ENCODE results near the gene ABCA13.

Gene ABCA13

DNA sequence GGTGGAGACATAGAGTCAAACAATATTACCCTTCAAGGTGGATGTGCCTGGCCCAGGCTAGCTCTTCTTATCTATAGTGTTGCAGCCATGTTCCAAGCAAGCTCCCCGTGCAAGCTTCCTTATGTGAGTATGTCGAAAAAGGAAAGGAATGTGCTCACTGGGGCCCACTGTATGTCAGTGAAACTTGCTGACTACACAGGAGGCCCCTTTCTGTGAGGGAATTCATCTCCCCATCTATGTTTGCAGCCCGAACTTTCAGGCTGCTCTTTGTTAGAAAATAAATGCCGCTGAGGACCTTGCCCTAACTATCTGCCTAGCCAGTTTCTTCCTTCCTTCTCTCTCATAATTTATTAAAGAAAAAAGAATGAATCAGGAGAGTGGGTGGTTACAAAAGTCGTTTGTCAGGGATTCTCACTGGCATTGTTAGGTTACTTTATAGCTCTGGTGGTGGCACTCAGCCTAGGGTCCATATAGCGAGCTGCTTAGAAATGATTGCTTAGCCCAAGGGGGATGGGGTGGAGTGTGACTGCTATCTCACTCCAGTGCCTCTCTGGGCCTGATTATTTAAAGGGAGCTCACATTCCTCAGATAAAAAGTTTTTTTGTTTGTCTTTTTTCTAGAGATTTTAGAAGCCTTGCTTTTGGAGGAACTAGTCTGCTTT lies 302.1 kb downstream of the ABCA13 start:
- TF ChIP-seq, protein P1, sequence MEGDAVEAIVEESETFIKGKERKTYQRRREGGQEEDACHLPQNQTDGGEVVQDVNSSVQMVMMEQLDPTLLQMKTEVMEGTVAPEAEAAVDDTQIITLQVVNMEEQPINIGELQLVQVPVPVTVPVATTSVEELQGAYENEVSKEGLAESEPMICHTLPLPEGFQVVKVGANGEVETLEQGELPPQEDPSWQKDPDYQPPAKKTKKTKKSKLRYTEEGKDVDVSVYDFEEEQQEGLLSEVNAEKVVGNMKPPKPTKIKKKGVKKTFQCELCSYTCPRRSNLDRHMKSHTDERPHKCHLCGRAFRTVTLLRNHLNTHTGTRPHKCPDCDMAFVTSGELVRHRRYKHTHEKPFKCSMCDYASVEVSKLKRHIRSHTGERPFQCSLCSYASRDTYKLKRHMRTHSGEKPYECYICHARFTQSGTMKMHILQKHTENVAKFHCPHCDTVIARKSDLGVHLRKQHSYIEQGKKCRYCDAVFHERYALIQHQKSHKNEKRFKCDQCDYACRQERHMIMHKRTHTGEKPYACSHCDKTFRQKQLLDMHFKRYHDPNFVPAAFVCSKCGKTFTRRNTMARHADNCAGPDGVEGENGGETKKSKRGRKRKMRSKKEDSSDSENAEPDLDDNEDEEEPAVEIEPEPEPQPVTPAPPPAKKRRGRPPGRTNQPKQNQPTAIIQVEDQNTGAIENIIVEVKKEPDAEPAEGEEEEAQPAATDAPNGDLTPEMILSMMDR (conservative IDR thresholded peaks at IDR 0.05), result no peak
- no peak for TF ChIP-seq ZFX (IDR thresholded peaks at IDR 0.05)

DNA sequence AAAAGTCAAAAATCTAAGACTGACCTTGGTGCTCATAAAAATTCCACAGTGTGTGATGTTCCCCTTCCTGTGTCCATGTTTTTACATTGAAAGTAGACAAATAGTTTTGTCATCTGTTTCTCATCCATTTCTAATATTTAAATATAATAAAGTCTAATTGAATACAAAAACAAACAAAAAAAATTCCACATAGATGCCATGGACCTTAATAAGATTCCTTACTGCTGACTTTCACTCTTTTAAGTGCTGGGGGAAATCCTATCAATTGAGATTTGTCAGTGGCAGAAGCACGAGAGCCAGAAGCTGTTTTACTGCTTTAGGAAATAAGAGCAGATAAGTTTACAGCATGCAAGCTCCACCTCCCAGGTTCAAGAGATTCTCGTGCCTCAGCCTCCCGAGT lies 310.0 kb downstream of the ABCA13 start:
- TF ChIP-seq ZFX (IDR thresholded peaks at IDR 0.05), result no peak
- TF ChIP-seq, protein P1 (conservative IDR thresholded peaks at IDR 0.05), result no peak
- H3K27ac ChIP-seq, result no peak overlapping the region

More for the DNA sequence above, 302.1 kb downstream of the ABCA13 start:
- H3K27ac ChIP-seq, result no peak overlapping the region

DNA sequence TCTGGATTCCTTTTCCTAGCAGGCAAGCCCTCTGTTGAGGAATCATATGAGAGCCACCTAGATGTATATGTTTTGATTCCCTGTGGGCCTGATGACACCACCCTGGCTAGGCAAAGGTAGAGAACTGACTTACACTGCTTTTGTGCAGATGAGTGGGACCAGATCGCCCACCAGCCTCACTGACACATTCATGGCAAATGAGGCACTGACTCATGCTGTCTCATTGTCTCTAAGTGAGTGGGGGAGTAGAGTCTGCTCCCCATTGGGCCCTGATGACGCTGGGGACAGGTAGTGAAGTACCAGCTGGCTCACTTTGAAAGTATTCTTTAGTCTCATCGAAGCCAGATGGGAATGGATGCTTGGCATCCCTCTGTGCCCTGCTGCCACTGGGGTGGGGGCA lies 326.3 kb downstream of the ABCA13 start:
- no peak for TF ChIP-seq ZFX (IDR thresholded peaks at IDR 0.05)
- TF ChIP-seq, protein P1 (conservative IDR thresholded peaks at IDR 0.05), result no peak
- H3K27ac ChIP-seq, result no peak overlapping the region

DNA sequence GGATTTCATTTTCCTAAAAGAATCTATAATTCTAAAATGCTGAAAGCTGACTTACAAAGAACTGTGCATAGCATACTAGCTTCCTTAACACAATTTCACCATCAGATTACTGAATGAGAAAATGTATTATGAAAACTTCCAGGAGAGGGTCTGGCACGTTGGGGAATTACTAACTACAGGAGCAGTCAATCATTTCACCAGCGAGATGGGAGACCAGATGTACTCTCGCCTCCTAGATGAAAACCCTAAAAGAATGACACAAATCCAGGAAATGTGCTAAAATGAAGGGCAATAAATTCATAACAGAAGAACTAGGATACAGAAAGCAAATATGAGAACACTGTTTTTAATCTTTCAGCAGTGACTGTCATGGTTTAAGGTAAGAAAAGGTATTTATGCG lies 330.8 kb downstream of the ABCA13 start:
- TF ChIP-seq, protein P1 (conservative IDR thresholded peaks at IDR 0.05), result no peak
- no peak for TF ChIP-seq ZFX (IDR thresholded peaks at IDR 0.05)

DNA sequence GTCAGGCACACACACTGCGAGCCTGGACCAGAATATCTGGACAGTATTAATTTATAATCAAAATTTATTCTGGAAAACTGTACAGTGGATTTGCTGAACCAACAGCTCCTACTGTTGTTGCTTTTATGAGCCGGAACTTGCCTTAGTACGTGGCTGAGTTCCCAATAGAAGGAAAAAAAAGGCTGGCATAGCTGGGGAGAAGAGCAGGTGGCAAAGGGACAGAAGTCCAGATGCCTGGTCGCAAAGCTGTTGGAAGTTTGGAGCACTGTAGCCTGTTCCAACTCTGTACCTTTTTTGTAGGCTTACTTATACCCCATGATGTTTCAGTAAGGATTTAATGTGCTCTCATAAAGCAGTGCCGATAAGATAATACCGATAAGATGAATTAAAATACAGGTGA lies 333.8 kb downstream of the ABCA13 start:
- peak overlapping the region; percentile 53; the same call in 1 of the 2 replicates for H3K27ac ChIP-seq
- TF ChIP-seq ZFX (IDR thresholded peaks at IDR 0.05), result no peak

More for the DNA sequence above, 330.8 kb downstream of the ABCA13 start:
- H3K27ac ChIP-seq, result no peak overlapping the region

DNA sequence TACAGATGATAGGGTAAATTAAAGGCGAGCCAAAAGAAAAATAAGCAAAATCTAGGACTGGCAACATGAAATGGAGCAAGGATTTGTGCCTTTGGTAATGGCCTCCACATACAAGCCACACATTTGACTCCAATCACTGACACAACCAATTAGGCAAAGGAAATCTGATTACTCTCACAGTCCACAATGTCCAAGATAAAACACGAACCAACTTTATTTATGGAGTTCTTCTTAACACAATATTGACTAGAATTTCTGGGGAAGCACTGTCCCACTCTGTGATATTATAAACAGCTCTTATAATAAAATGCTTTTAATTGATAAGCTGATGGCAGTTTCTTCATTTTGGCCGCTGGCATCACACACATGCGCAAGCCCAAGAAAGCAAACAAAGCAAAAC lies 334.2 kb downstream of the ABCA13 start:
- TF ChIP-seq, protein P1 (conservative IDR thresholded peaks at IDR 0.05), result no peak
- no peak for TF ChIP-seq ZFX (IDR thresholded peaks at IDR 0.05)
- no peak overlapping the region; the same call in 1 of the 2 replicates for H3K27ac ChIP-seq

DNA sequence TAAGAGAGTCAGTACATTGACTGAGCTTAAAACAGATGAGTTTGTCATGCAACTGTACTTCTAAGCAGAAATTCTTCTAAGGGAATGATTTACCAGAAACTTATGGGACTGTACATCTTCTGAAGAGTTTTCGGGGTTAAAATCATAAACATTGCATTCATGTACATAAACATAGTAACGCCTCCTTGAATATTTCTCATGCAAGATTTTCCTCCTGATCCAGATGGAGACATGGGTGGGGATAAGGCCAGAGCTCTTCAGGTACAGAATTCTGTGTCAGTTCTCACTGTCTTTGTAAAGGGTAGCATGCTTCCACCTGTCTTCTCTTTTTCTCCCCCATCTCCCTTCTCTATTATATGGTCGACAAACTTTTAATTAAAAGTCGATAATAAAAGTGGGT lies 335.3 kb downstream of the ABCA13 start:
- H3K27ac ChIP-seq, result no peak overlapping the region; the same call in 1 of the 2 replicates
- TF ChIP-seq, protein P1 (conservative IDR thresholded peaks at IDR 0.05), result no peak
- TF ChIP-seq ZFX (IDR thresholded peaks at IDR 0.05), result no peak

DNA sequence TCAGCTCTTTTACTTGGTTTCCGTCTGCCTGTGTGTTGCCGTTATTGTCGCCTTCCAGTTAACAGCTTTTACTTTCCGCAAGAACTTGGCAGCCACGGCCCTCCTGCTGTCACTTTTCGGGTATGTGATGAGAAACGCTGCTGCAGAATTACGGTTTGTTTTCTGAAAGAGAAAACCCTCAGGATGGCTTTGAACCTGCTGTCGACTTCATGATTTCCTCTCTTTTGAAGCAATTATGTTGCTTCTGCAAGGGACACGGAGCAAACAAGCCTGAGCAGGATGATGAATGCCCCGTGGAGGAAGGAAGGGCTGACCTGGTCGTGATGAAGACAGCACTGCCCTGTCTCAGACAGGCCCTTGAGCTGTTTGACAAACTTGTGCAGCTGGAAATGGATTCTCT lies 339.8 kb downstream of the ABCA13 start:
- H3K27ac ChIP-seq, result no peak overlapping the region
- no peak for TF ChIP-seq ZFX (IDR thresholded peaks at IDR 0.05)
- TF ChIP-seq, protein P1 (conservative IDR thresholded peaks at IDR 0.05), result no peak
